GM20000 (cell line): ENCODE results near the gene EPM2AIP1.

ENCODE experiments used
- DNase-seq: peaks from one replicate; pipeline ENCODE4 v3.0.0; 2012; ENCODE audit warnings: low spot score
- CTCF ChIP-seq: IDR thresholded peaks from 2 replicates; pipeline ENCODE4 v1.5.1; 2012; ENCODE audit warnings: mild to moderate bottlenecking, control low read depth; ENCODE audit errors: extremely low read depth, missing control alignments

EPM2AIP1 gene

GRCh38 chr3:36944641-36945270 lies 48.2 kb downstream of the EPM2AIP1 start, which contains the start of gene TRANK1:
Gene TRANK1 (minus strand): TSS chr3:36945054. CDS start chr3:36944809, 245 bp downstream.
- peak; percentile 80 for DNase-seq
- TF ChIP-seq CTCF = no peak

GRCh38 chr3:36944012-36944640 lies 48.8 kb downstream of the EPM2AIP1 start:
- no peak for TF ChIP-seq CTCF
- DNase-seq = peak; percentile 57

GRCh38 chr3:36943601-36944000 lies 49.3 kb downstream of the EPM2AIP1 start:
- TF ChIP-seq CTCF = no peak
- DNase-seq = no peak

GRCh38 chr3:36942638-36943248 lies 50.2 kb downstream of the EPM2AIP1 start:
- no peak for DNase-seq
- TF ChIP-seq CTCF = no peak

GRCh38 chr3:36941658-36942057 lies 51.3 kb downstream of the EPM2AIP1 start:
- no peak for DNase-seq
- no peak for TF ChIP-seq CTCF

- DNase-seq = no peak
- no peak for TF ChIP-seq CTCF
Measured at GRCh38 chr3:36941162-36941561, 51.8 kb downstream of the EPM2AIP1 start.

- TF ChIP-seq CTCF = no peak
- no peak for DNase-seq
Measured at GRCh38 chr3:36937492-36937891, 55.4 kb downstream of the EPM2AIP1 start.
